ENCODE measurements around the gene PEX5L.

- no peak for TF ChIP-seq CTCF (IDR thresholded peaks at IDR 0.05)
- TF ChIP-seq POLR2A (IDR thresholded peaks at IDR 0.05), result no peak
Measured at GRCh38 chr3:179766416-179767133, 270.2 kb downstream of the PEX5L start.
